ENCODE results near the gene KARS1.

GRCh38 chr16:75606507-75606906, 41.0 kb downstream of the KARS1 start:
- no peak for TF ChIP-seq CEBPB (IDR thresholded peaks at IDR 0.05; ENCODE audit: low read depth)
- no peak for TF ChIP-seq CTCF (IDR thresholded peaks at IDR 0.05 in 2 of 3, conservative IDR thresholded peaks at IDR 0.05 in 1 of 3; ENCODE audit: borderline replicate concordance in 1 of 3, insufficient read depth in 1 of 3, low read depth in 2 of 3, low read length in 2 of 3)
- no peak for TF ChIP-seq ZNF274 (IDR thresholded peaks at IDR 0.05; ENCODE audit: low read depth, low read length)
- TF ChIP-seq ATF3 (IDR thresholded peaks at IDR 0.05) = no peak
- no peak for TF ChIP-seq POLR2AphosphoS5 (IDR thresholded peaks at IDR 0.05; ENCODE audit: low read depth, low read length)
- no peak for TF ChIP-seq EZH2 (IDR thresholded peaks at IDR 0.05)

Measured in HCT116 (cell line).